Ectodermal cell (in vitro differentiated cells): ENCODE data around the gene PDXP.

Experiments
- H3K27ac ChIP-seq: 2 replicates; pipeline ENCODE4 v1.7.0; 2013; ENCODE audit warnings: mild to moderate bottlenecking, low read depth, low read length; ENCODE audit not compliant: insufficient read depth, poor library complexity, severe bottlenecking
- H3K27me3 ChIP-seq: 2 replicates; pipeline ENCODE4 v1.7.0; 2013; ENCODE audit warnings: mild to moderate bottlenecking, low read length; ENCODE audit not compliant: insufficient read depth, control insufficient read depth, poor library complexity, severe bottlenecking
- H3K36me3 ChIP-seq: one replicate; pipeline ENCODE4 v1.7.0; 2013; ENCODE audit warnings: low read length; ENCODE audit not compliant: control insufficient read depth, insufficient read depth
- H3K4me1 ChIP-seq: one replicate; pipeline ENCODE4 v1.7.0; 2013; ENCODE audit warnings: low read length; ENCODE audit not compliant: control insufficient read depth, insufficient read depth
- H3K4me3 ChIP-seq: 2 replicates; pipeline ENCODE4 v1.7.0; 2013; ENCODE audit warnings: low read depth, low read length, control low read depth; ENCODE audit not compliant: insufficient read depth
- H3K9me3 ChIP-seq: 2 replicates; pipeline ENCODE4 v1.7.0; 2013; ENCODE audit warnings: mild to moderate bottlenecking, low read length, moderate library complexity; ENCODE audit not compliant: control insufficient read depth
- WGBS, 2 experiments: methylation state at CpG; one replicate each; pipeline ENCODE4 v1.1.7; 2013; ENCODE audit warnings: missing lambda C conversion rate in 2 of 2; 5-methylcytosine and 5-hydroxymethylcytosine counted together

The PDXP gene

GRCh38 chr22:37660709-37661045 lies 2.2 kb downstream of the PDXP start:
- Histone ChIP-seq H3K27ac (no peak overlapping the region), H3K36me3 (peaks cover under 1% of the 10 kb centered on the region), H3K9me3 (no peaks in the 10 kb centered on the region), H3K4me3 (no peak overlapping the region), H3K27me3 (no peaks in the 10 kb centered on the region), H3K4me1 (peaks cover 23% of the 10 kb centered on the region)
- 91 to 94% methylated on average over 2 of the region's 2 CpGs for WGBS, 2 experiments

GRCh38 chr22:37661160-37661924 lies 2.8 kb downstream of the PDXP start:
- peak overlapping the region; percentile 6 for H3K27ac ChIP-seq
- peaks cover 8% of the 10 kb centered on the region for H3K36me3 ChIP-seq
- WGBS, 2 experiments, result 87 to 88% methylated on average over 12 of the region's 12 CpGs
- H3K4me1 ChIP-seq, result peaks cover 23% of the 10 kb centered on the region
- no peaks in the 10 kb centered on the region for H3K9me3 ChIP-seq
- no peak overlapping the region for H3K4me3 ChIP-seq
- H3K27me3 ChIP-seq, result no peaks in the 10 kb centered on the region

GRCh38 chr22:37662039-37662438 lies 3.5 kb downstream of the PDXP start:
- H3K4me1 ChIP-seq, result peaks cover 23% of the 10 kb centered on the region
- no peak overlapping the region for H3K4me3 ChIP-seq
- H3K36me3 ChIP-seq, result peaks cover 8% of the 10 kb centered on the region
- no peaks in the 10 kb centered on the region for H3K27me3 ChIP-seq
- 91 to 95% methylated on average over 5 of the region's 5 CpGs for WGBS, 2 experiments
- no peak overlapping the region for H3K27ac ChIP-seq
- H3K9me3 ChIP-seq, result no peaks in the 10 kb centered on the region

- peaks cover 8% of the 10 kb centered on the region for H3K36me3 ChIP-seq
- 94 to 95% methylated on average over 16 of the region's 16 CpGs for WGBS, 2 experiments
These were observed 5.1 kb downstream of the PDXP start for GRCh38 chr22:37663521-37664140.

GRCh38 chr22:37664249-37665101 lies 6.0 kb downstream of the PDXP start:
- H3K9me3 ChIP-seq, result no peaks in the 10 kb centered on the region
- H3K27ac ChIP-seq, result no peak overlapping the region
- H3K36me3 ChIP-seq, result peaks cover 8% of the 10 kb centered on the region
- WGBS, 2 experiments, result 91 to 92% methylated on average over 16 of the region's 16 CpGs
- H3K4me1 ChIP-seq, result peaks cover 20% of the 10 kb centered on the region
- no peak overlapping the region for H3K4me3 ChIP-seq
- H3K27me3 ChIP-seq, result no peaks in the 10 kb centered on the region

More at GRCh38 chr22:37663521-37664140, 5.1 kb downstream of the PDXP start:
- H3K4me3 ChIP-seq, result no peak overlapping the region
- peaks cover 23% of the 10 kb centered on the region for H3K4me1 ChIP-seq
- H3K27ac ChIP-seq, result no peak overlapping the region
- no peaks in the 10 kb centered on the region for H3K27me3 ChIP-seq
- H3K9me3 ChIP-seq, result no peaks in the 10 kb centered on the region

- H3K27ac ChIP-seq, result no peak overlapping the region
- 94 to 95% methylated on average over 24 of the region's 24 CpGs for WGBS, 2 experiments
- peaks cover 8% of the 10 kb centered on the region for H3K36me3 ChIP-seq
These were observed 7.0 kb downstream of the PDXP start for GRCh38 chr22:37665487-37665886.

GRCh38 chr22:37669586-37669985 lies 11.1 kb downstream of the PDXP start:
- Histone ChIP-seq H3K27me3 (no peaks in the 10 kb centered on the region), H3K4me3 (no peak overlapping the region), H3K36me3 (peaks cover 8% of the 10 kb centered on the region), H3K27ac (no peak overlapping the region), H3K4me1 (no peaks in the 10 kb centered on the region), H3K9me3 (no peaks in the 10 kb centered on the region)
- 93 to 96% methylated on average over 6 of the region's 6 CpGs for WGBS, 2 experiments

More at GRCh38 chr22:37665487-37665886, 7.0 kb downstream of the PDXP start:
- Histone ChIP-seq H3K4me3 (no peak overlapping the region), H3K4me1 (peaks cover 10% of the 10 kb centered on the region), H3K9me3 (no peaks in the 10 kb centered on the region), H3K27me3 (no peaks in the 10 kb centered on the region)

- Histone ChIP-seq H3K27ac (no peak overlapping the region), H3K36me3 (no peaks in the 10 kb centered on the region), H3K4me3 (no peak overlapping the region), H3K9me3 (no peaks in the 10 kb centered on the region), H3K27me3 (peaks cover 17% of the 10 kb centered on the region), H3K4me1 (peaks cover 5% of the 10 kb centered on the region)
- 90 to 91% methylated on average over 15 of the region's 15 CpGs for WGBS, 2 experiments
These were observed 13.8 kb downstream of the PDXP start for GRCh38 chr22:37672206-37672919.

GRCh38 chr22:37672920-37673455 lies 14.5 kb downstream of the PDXP start:
- WGBS, 2 experiments, result 89 to 90% methylated on average over 11 of the region's 11 CpGs
- Histone ChIP-seq H3K27ac (no peak overlapping the region), H3K4me1 (peaks cover 5% of the 10 kb centered on the region), H3K27me3 (peaks cover 17% of the 10 kb centered on the region), H3K4me3 (no peak overlapping the region), H3K9me3 (no peaks in the 10 kb centered on the region), H3K36me3 (no peaks in the 10 kb centered on the region)
